ENCODE measurements around the gene ZKSCAN2. TPM values are rescaled to one million over a fixed set of nuclear protein-coding genes. Genes with fewer than 3 reads are reported as not detected.

ZKSCAN2 gene
- total RNA-seq, 1 experiment from 2014 or later: 11.1 TPM

- no TSS peak for BruUV-seq (replicated peaks)
- POLR2A ChIA-PET: no interaction called here
- no peaks in the 10 kb centered on the region for H3K36me3 ChIP-seq (ENCODE audit: control insufficient read depth, insufficient read depth, low read length)
- no peak for TF ChIP-seq CTCF (IDR thresholded peaks at IDR 0.05; ENCODE audit: insufficient read depth in 1 of 2, low read depth in 1 of 2, low read length in 1 of 2, severe bottlenecking in 1 of 2, unreplicated experiment in 1 of 2)
- H3K27me3 ChIP-seq (replicated peaks; ENCODE audit: control insufficient read depth, insufficient read depth, low read length): no peaks in the 10 kb centered on the region
- CTCF ChIA-PET: no interaction called here
- no peak for DNase-seq
- H3K4me1 Mint-ChIP-seq (ENCODE audit: low read depth, unreplicated experiment): no peaks in the 10 kb centered on the region
- H3K4me3 Mint-ChIP-seq (ENCODE audit: unreplicated experiment): no peak overlapping the region
- H3K4me1 ChIP-seq: no peaks in the 10 kb centered on the region
- H3K36me3 Mint-ChIP-seq (ENCODE audit: insufficient read depth, unreplicated experiment): no peaks in the 10 kb centered on the region
- H3K9me3 Mint-ChIP-seq (ENCODE audit: unreplicated experiment): no peaks in the 10 kb centered on the region
- no peak overlapping the region for H3K4me3 ChIP-seq (ENCODE audit: low read depth, low read length)
- no peaks in the 10 kb centered on the region for H3K9me3 ChIP-seq
- H3K27me3 Mint-ChIP-seq (ENCODE audit: insufficient read depth, unreplicated experiment): no peaks in the 10 kb centered on the region
- intact Hi-C loops (cut with micrococcal nuclease; ENCODE audit: unreplicated experiment): loop anchor here (10.0 kb wide), 2 partner anchors 95 to 205 kb away; no protein-coding TSS in a partner anchor
- H3K27ac Mint-ChIP-seq (ENCODE audit: unreplicated experiment): no peak overlapping the region
Measured at GRCh38 chr16:25279491-25279890, 21.8 kb upstream of the ZKSCAN2 start.

- Mint-ChIP-seq H3K9me3 (ENCODE audit: unreplicated experiment) (no peaks in the 10 kb centered on the region), H3K4me1 (ENCODE audit: low read depth, unreplicated experiment) (no peaks in the 10 kb centered on the region), H3K36me3 (ENCODE audit: insufficient read depth, unreplicated experiment) (no peaks in the 10 kb centered on the region), H3K4me3 (ENCODE audit: unreplicated experiment) (no peak overlapping the region), H3K27ac (ENCODE audit: unreplicated experiment) (no peak overlapping the region), H3K27me3 (ENCODE audit: insufficient read depth, unreplicated experiment) (no peaks in the 10 kb centered on the region)
- Histone ChIP-seq H3K4me1 (no peaks in the 10 kb centered on the region), H3K4me3 (ENCODE audit: low read depth, low read length) (no peak overlapping the region), H3K36me3 (ENCODE audit: control insufficient read depth, insufficient read depth, low read length) (no peaks in the 10 kb centered on the region), H3K9me3 (no peaks in the 10 kb centered on the region), H3K27me3 (replicated peaks; ENCODE audit: control insufficient read depth, insufficient read depth, low read length) (no peaks in the 10 kb centered on the region)
- ChIA-PET CTCF (interaction anchor here (0.6 kb wide), 1 partner anchor 366 kb away, joined by 3 read pairs; no protein-coding TSS in a partner anchor), POLR2A (interaction anchor here (0.7 kb wide), 1 partner anchor 114 kb away, joined by 3 read pairs; no protein-coding TSS in a partner anchor)
- intact Hi-C loops (cut with micrococcal nuclease; ENCODE audit: unreplicated experiment): loop anchor here (10.0 kb wide), 2 partner anchors 103 to 213 kb away; no protein-coding TSS in a partner anchor
- TF ChIP-seq CTCF (IDR thresholded peaks at IDR 0.05; ENCODE audit: insufficient read depth in 1 of 2, low read depth in 1 of 2, low read length in 1 of 2, severe bottlenecking in 1 of 2, unreplicated experiment in 1 of 2): no peak
- DNase-seq: no peak
- no TSS peak for BruUV-seq (replicated peaks)
Measured at GRCh38 chr16:25271421-25271820, 13.8 kb upstream of the ZKSCAN2 start.

GRCh38 chr16:25270577-25270976 lies 12.9 kb upstream of the ZKSCAN2 start:
- no TSS peak for BruUV-seq (replicated peaks)
- no peak for TF ChIP-seq CTCF (IDR thresholded peaks at IDR 0.05; ENCODE audit: insufficient read depth in 1 of 2, low read depth in 1 of 2, low read length in 1 of 2, severe bottlenecking in 1 of 2, unreplicated experiment in 1 of 2)
- Histone ChIP-seq H3K27me3 (replicated peaks; ENCODE audit: control insufficient read depth, insufficient read depth, low read length) (no peaks in the 10 kb centered on the region), H3K4me3 (ENCODE audit: low read depth, low read length) (no peak overlapping the region), H3K9me3 (no peaks in the 10 kb centered on the region), H3K36me3 (ENCODE audit: control insufficient read depth, insufficient read depth, low read length) (no peaks in the 10 kb centered on the region), H3K4me1 (no peaks in the 10 kb centered on the region)
- ChIA-PET POLR2A (no interaction called here), CTCF (interaction anchor here (1.3 kb wide), 1 partner anchor 45 kb away, joined by 6 read pairs; no protein-coding TSS in a partner anchor)
- no peaks in the 10 kb centered on the region for H3K4me1 Mint-ChIP-seq (ENCODE audit: low read depth, unreplicated experiment)
- H3K4me3 Mint-ChIP-seq (ENCODE audit: unreplicated experiment): no peak overlapping the region
- intact Hi-C loops (cut with micrococcal nuclease; ENCODE audit: unreplicated experiment): loop anchor here (10.0 kb wide), 2 partner anchors 104 to 214 kb away; no protein-coding TSS in a partner anchor
- no peaks in the 10 kb centered on the region for H3K27me3 Mint-ChIP-seq (ENCODE audit: insufficient read depth, unreplicated experiment)
- no peaks in the 10 kb centered on the region for H3K36me3 Mint-ChIP-seq (ENCODE audit: insufficient read depth, unreplicated experiment)
- no peak for DNase-seq
- H3K9me3 Mint-ChIP-seq (ENCODE audit: unreplicated experiment): no peaks in the 10 kb centered on the region
- no peak overlapping the region for H3K27ac Mint-ChIP-seq (ENCODE audit: unreplicated experiment)

All from Caco-2 (cell line).